K562 (cell line): Measurements from ENCODE around the gene DNAJC25. TPM values are rescaled to one million over a fixed set of nuclear protein-coding genes. Genes with fewer than 3 reads are reported as not detected.

Experiments
- KAT2B ChIP-seq: IDR thresholded peaks from one replicate; pipeline ENCODE4 v1.6.1; 2012; ENCODE audit warnings: low read depth, mild to moderate bottlenecking, control low read depth, inconsistent platforms, low read length, moderate library complexity
- KAT7 ChIP-seq: sonication (generic); formaldehyde crosslinking; IDR thresholded peaks from 2 replicates; pipeline ENCODE4 v1.8.0; 2022; ENCODE audit warnings: missing genetic modification reagents, mild to moderate bottlenecking, borderline replicate concordance
- MGA ChIP-seq: fragments of 450-650 bp; IDR thresholded peaks from 2 replicates; pipeline ENCODE4 v1.6.1; 2016; ENCODE audit warnings: mild to moderate bottlenecking, moderate library complexity
- MTA2 ChIP-seq: fragments of 450-650 bp; IDR thresholded peaks from 2 replicates; pipeline ENCODE4 v1.6.1; 2016; ENCODE audit warnings: low read depth
- NFE2 ChIP-seq: IDR thresholded peaks from 2 replicates; pipeline ENCODE4 v1.6.1; 2014; ENCODE audit warnings: antibody characterized with exemption, low read depth
- PML ChIP-seq: IDR thresholded peaks from 2 replicates; pipeline ENCODE4 v1.6.1; 2012; ENCODE audit warnings: low read length, inconsistent platforms
- RUNX1 ChIP-seq: sonication (generic); IDR thresholded peaks from 2 replicates; pipeline ENCODE4 v1.6.1; 2016; ENCODE audit warnings: antibody characterized with exemption, low read depth
- SETDB1 ChIP-seq: IDR thresholded peaks from one replicate; pipeline ENCODE4 v1.6.1; 2012; ENCODE audit warnings: low read length, control low read depth, inconsistent platforms
- SMAD3 ChIP-seq: fragments of 450-650 bp; formaldehyde crosslinking; conservative IDR thresholded peaks from 2 replicates; pipeline ENCODE4 v1.4.0; 2020; ENCODE audit warnings: mild to moderate bottlenecking
- SRSF3 ChIP-seq: fragments of 200-400 bp; formaldehyde crosslinking; IDR thresholded peaks from 2 replicates; pipeline ENCODE4 v1.6.1; 2016; ENCODE audit warnings: mild to moderate bottlenecking, low read length, moderate library complexity; ENCODE audit not compliant: insufficient read depth
- USF2 ChIP-seq: sonication (generic); formaldehyde crosslinking; IDR thresholded peaks from 2 replicates; pipeline ENCODE4 v1.5.0; 2020; ENCODE audit warnings: missing genetic modification reagents
- ZNF408 ChIP-seq: fragments of 250-450 bp; sonication (Bioruptor Pico); IDR thresholded peaks from 2 replicates; pipeline ENCODE4 v1.4.0; 2020; ENCODE audit warnings: low read depth, mild to moderate bottlenecking, moderate library complexity
- polyA plus RNA-seq, 8 experiments: library from polyadenylated mRNA; depleted of rRNA in 4 of 8; stranded (reverse) in 5 of 8; unstranded in 3 of 8; fragments of >200 nt; fragmentation: Nextera tagmentation in 2 of 8; fragmentation: Illumina TruSeq in 1 of 8; extraction: Ambion mirVana in 2 of 8; extraction: Trizol in 1 of 8; gene quantifications; 2 replicates each; pipeline versions ENCODE4 v1.2.1 to v1.2.3, GENCODE V29; 2011 to 2014; ENCODE audit warnings: inconsistent platforms in 1 of 8, missing spikeins in 1 of 8
- total RNA-seq, 7 experiments: library from RNA; depleted of rRNA in 6 of 7; stranded (reverse); fragments of >200 nt in 6 of 7; fragmentation: Illumina TruSeq in 2 of 7; extraction: Trizol in 2 of 7; gene quantifications; 2 replicates each; pipeline versions ENCODE4 v1.2.1 to v1.2.3, GENCODE V29; 2011 to 2021; ENCODE audit warnings: low replicate concordance in 1 of 7
- TF ChIP-seq, protein P1 (sequence below): fragments of 450-650 bp; formaldehyde crosslinking; IDR thresholded peaks from 2 replicates; pipeline ENCODE4 v1.4.0; 2020; ENCODE audit warnings: mild to moderate bottlenecking, moderate library complexity

DNAJC25 gene
- total and polyA plus RNA-seq, 9 of the 15 experiments (the other 6 are each of a cell fraction or from before 2014, with no cell fraction given), result 3.7 to 11.2 (median 7.1) TPM

DNA sequence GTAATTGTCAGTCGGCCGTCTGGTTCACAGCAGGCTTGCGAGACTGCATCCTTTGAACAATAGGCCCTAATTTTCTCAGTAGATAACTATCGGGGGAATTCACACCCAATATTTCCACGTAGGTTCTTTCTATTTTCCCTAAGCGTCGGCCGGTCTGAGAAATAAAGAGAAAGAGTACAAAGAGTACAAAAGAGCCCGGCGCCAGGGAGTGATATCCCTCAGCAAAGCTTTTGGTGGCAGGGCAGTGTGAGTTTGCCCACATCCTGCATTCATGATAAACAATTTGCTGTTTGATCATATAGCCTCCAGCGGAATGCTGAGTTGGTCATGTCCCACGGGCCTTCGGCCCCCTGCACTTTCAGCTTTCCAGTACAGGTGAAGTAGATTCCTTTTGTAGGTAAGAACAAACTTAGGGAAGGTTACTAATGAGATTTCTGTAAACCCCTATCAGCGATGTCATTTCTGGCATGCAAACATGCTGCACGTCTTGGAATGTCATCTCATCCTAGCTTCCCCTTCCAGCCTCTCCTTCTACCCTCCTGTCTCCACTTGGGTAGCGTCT is 27.0 kb upstream of the DNAJC25 start (continued):
- TF ChIP-seq NFE2, result no peak
- TF ChIP-seq MTA2, result no peak
- no peak for TF ChIP-seq SETDB1
- no peak for TF ChIP-seq PML
- no peak for TF ChIP-seq ZNF408 (CRISPR knock-in tag)
- no peak for TF ChIP-seq MGA
- TF ChIP-seq RUNX1, result no peak
- no peak for TF ChIP-seq KAT2B
- no peak for TF ChIP-seq USF2
- TF ChIP-seq SMAD3 (CRISPR knock-in tag), result no peak
- TF ChIP-seq, protein P1, sequence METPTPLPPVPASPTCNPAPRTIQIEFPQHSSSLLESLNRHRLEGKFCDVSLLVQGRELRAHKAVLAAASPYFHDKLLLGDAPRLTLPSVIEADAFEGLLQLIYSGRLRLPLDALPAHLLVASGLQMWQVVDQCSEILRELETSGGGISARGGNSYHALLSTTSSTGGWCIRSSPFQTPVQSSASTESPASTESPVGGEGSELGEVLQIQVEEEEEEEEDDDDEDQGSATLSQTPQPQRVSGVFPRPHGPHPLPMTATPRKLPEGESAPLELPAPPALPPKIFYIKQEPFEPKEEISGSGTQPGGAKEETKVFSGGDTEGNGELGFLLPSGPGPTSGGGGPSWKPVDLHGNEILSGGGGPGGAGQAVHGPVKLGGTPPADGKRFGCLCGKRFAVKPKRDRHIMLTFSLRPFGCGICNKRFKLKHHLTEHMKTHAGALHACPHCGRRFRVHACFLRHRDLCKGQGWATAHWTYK (CRISPR knock-in tag), result no peak
- TF ChIP-seq KAT7 (CRISPR knock-in tag), result no peak
- no peak for TF ChIP-seq SRSF3
